GM12878 (cell line): ENCODE measurements around the gene TUBA3C. TPM values are rescaled to one million over a fixed set of nuclear protein-coding genes. Genes with fewer than 3 reads are reported as not detected.
A peak's percentile ranks its signal among the peaks of the same experiment; 100 is the strongest.
"Not testable (repeated sequence)": the region's sequence is repeated elsewhere in the genome, so short reads cannot be mapped to it uniquely, and the experiment has no call there.

Experiments used
- ATAC-seq: fragments of 200-7000 bp; cut with Tn5 transposase; 3 replicates; pipeline ENCODE4 v1.9.1; 2020; ENCODE audit warnings: mild to moderate bottlenecking, moderate library complexity
- BruUV-seq: library from RNA; stranded (reverse); fragments of 400-500 nt; replicated peaks from 2 replicates; lab custom pipeline; 2021; lab: Mats Ljungman, UMichigan
- CTCF ChIA-PET: fragments of 300-600 bp; sonication (Branson Sonifier 250); formaldehyde crosslinking; extraction: SDS; loops from one replicate; lab custom pipeline; 2021; ENCODE audit warnings: inconsistent platforms; lab: Yijun Ruan, JAX
- POLR2A ChIA-PET: fragments of 350-600 bp; formaldehyde crosslinking; extraction: SDS; loops from one replicate; lab custom pipeline; 2021; ENCODE audit warnings: inconsistent platforms; lab: Charles Lee
- RAD21 ChIA-PET: fragments of 300-600 bp; sonication (Branson Sonifier 250); formaldehyde crosslinking; loops from one replicate; lab custom pipeline; 2023; ENCODE audit warnings: antibody characterized with exemption; ENCODE audit not compliant: unreplicated experiment; lab: Charles Lee
- SMC1A ChIA-PET: fragments of 300-600 bp; sonication (Branson Sonifier 250); formaldehyde crosslinking; loops from one replicate; lab custom pipeline; 2023; ENCODE audit not compliant: unreplicated experiment, uncharacterized antibody; lab: Charles Lee
- DNase-seq: peaks from one replicate; pipeline ENCODE4 v3.0.0-alpha.2; 2011; ENCODE audit warnings: low read depth, low spot score
- FAIRE-seq: peaks from 3 replicates; lab custom pipeline; 2011; peaks lifted over from hg19 to GRCh38; lab: Jason Lieb, UNC
- H2AFZ ChIP-seq: 2 replicates; pipeline ENCODE4 v1.6.0; 2011; ENCODE audit warnings: low read depth, low read length, control low read depth; ENCODE audit not compliant: control insufficient read depth
- H3K27ac ChIP-seq: 2 replicates; pipeline ENCODE4 v1.5.1; 2011; ENCODE audit warnings: control low read depth; ENCODE audit not compliant: control insufficient read depth, insufficient read depth
- H3K27me3 ChIP-seq, 2 experiments: replicated peaks in 1 of 2; 2 replicates each; pipeline versions ENCODE4 v1.6.0 to v1.6.1; 2011; ENCODE audit warnings: low read length in 1 of 2; ENCODE audit not compliant: control insufficient read depth in 2 of 2, insufficient read depth in 2 of 2
- H3K36me3 ChIP-seq, 2 experiments: 2 replicates each; pipeline ENCODE4 v1.5.1; 2011; ENCODE audit warnings: low read length in 1 of 2; ENCODE audit not compliant: control insufficient read depth in 2 of 2, insufficient read depth in 2 of 2
- H3K4me1 ChIP-seq: 2 replicates; pipeline ENCODE4 v1.6.1; 2011; ENCODE audit warnings: mild to moderate bottlenecking, low read length, moderate library complexity, mixed read lengths; ENCODE audit not compliant: control insufficient read depth, insufficient read depth
- H3K4me2 ChIP-seq: 2 replicates; pipeline ENCODE4 v1.6.0; 2011; ENCODE audit warnings: control low read depth; ENCODE audit not compliant: control insufficient read depth, insufficient read depth
- H3K4me3 ChIP-seq: fragments of 200-600 bp; sonication (generic); 2 replicates; pipeline ENCODE4 v1.5.1; 2016
- H3K79me2 ChIP-seq: 2 replicates; pipeline ENCODE4 v1.6.0; 2011; ENCODE audit warnings: low read length; ENCODE audit not compliant: control insufficient read depth, insufficient read depth
- H3K9ac ChIP-seq: 2 replicates; pipeline ENCODE4 v1.8.0; 2011; ENCODE audit warnings: low read length, control low read depth, mixed read lengths; ENCODE audit not compliant: control insufficient read depth, insufficient read depth
- H3K9me3 ChIP-seq: replicated peaks from 3 replicates; pipeline ENCODE4 v1.5.1; 2011; ENCODE audit warnings: mild to moderate bottlenecking, low read length; ENCODE audit not compliant: control insufficient read depth, insufficient read depth
- H4K20me1 ChIP-seq: 2 replicates; pipeline ENCODE4 v1.6.0; 2011; ENCODE audit not compliant: control insufficient read depth, insufficient read depth
- JUNB ChIP-seq: IDR thresholded peaks from 2 replicates; pipeline ENCODE4 v1.6.1; 2016; ENCODE audit warnings: antibody characterized with exemption, mild to moderate bottlenecking
- WGBS: methylation state at CpG from one replicate; pipeline ENCODE4 v1.1.6; 2016; ENCODE audit warnings: low lambda C conversion rate; ENCODE audit not compliant: insufficient replicate concordance, insufficient coverage; ENCODE audit errors: missing lambda C conversion rate; 5-methylcytosine and 5-hydroxymethylcytosine counted together
- in situ Hi-C: fragments of 300-500 bp; cut with MboI; formaldehyde crosslinking; loops from 9 replicates; pipeline ENCODE4 v1.14.3; 2018; ENCODE audit warnings: mixed read lengths
- intact Hi-C: fragments of 100-400 bp; cut with micrococcal nuclease; formaldehyde crosslinking; loops from one replicate; pipeline ENCODE4 v1.14.2; 2022; ENCODE audit not compliant: unreplicated experiment
- polyA plus RNA-seq, 11 experiments: library from polyadenylated mRNA; depleted of rRNA in 4 of 11; unstranded in 6 of 11; stranded (reverse) in 5 of 11; fragments of >200 nt; fragmentation: Nextera tagmentation in 4 of 11; fragmentation: Illumina TruSeq in 1 of 11; extraction: Ambion mirVana in 4 of 11; extraction: Trizol in 1 of 11; gene quantifications; 1 replicate in 1 of 11; 2 replicates in 10 of 11; pipeline versions ENCODE4 v1.2.1 to v1.2.3, GENCODE V29; 2011 to 2016; ENCODE audit warnings: inconsistent platforms in 2 of 11, missing spikeins in 2 of 11, low read depth in 1 of 11
- total RNA-seq, 4 experiments: library from RNA; depleted of rRNA in 3 of 4; stranded (reverse); fragments of >200 nt in 3 of 4; fragmentation: Illumina TruSeq in 1 of 4; extraction: Trizol in 1 of 4; gene quantifications; 2 replicates each; pipeline versions ENCODE4 v1.2.1 to v1.2.3, GENCODE V29; 2013 to 2021

The TUBA3C gene
- total and polyA plus RNA-seq, 10 of the 15 experiments (the other 5 are each of a cell fraction or from before 2014, with no cell fraction given): 0.04 to 4.5 (median 0.31) TPM; not detected in 5

GRCh38 chr13:19207413-19207812 lies 25.8 kb upstream of the TUBA3C start:
- H3K36me3 ChIP-seq, BruUV-seq, H2AFZ ChIP-seq, H3K4me2 ChIP-seq, RAD21 ChIA-PET, H3K27ac ChIP-seq, H3K27me3 ChIP-seq, in situ Hi-C loops, SMC1A ChIA-PET, H3K4me1 ChIP-seq, H3K4me3 ChIP-seq, FAIRE-seq, H3K79me2 ChIP-seq, POLR2A ChIA-PET, H3K9ac ChIP-seq, DNase-seq, H4K20me1 ChIP-seq, H3K9me3 ChIP-seq, ATAC-seq, intact Hi-C loops, CTCF ChIA-PET: not testable (repeated sequence)
- 0 out of 2 replicates have a peak, but pooled peaks have one; percentile 24 for TF ChIP-seq JUNB
- 21% methylated on average over 3 of the region's 3 CpGs for WGBS

DNA sequence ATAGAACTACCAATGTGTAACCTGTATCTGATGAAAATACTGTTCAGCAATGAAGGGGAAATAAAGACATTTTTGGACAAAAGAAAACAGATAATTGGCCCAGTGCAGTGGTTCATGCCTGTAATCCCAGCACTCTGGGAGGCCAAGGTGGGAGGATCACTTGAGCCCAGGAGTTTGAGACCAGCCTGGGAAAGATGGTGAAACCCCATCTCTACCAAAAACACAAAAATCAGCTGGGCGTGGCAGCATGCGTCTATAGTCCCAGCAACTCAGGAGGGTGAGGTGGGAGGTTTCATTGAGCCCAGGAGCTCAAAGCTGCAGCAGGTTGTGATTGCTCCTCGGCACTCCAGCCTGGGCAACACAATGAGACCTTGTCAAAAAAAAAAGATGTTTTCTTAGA lies 11.0 kb upstream of the TUBA3C start:
- not testable (repeated sequence) for BruUV-seq

DNA sequence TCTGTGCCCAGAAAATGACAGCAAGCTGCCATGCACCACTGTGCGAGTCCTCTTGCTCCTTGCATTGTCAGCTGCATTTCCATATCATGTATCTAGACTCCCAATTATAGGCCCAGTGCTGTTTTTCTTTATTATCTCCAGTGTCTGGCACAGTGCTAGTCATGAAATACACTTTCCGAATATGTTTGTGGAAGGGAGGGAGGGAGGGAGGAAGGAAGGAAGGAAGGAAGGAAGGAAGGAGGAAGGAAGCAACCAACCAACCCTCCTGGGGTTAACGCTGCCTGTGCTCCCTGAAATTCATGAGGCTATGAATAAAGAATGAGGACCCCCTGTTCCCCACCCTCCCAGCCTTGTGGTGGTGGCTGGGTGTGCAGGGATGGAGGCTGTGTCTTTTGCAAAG lies 8.3 kb upstream of the TUBA3C start:
- in situ Hi-C loops, POLR2A ChIA-PET, H3K27ac ChIP-seq, CTCF ChIA-PET, H3K9me3 ChIP-seq, FAIRE-seq, H3K79me2 ChIP-seq, H3K27me3 ChIP-seq, H3K4me1 ChIP-seq, ATAC-seq, H3K36me3 ChIP-seq, H4K20me1 ChIP-seq, RAD21 ChIA-PET, H2AFZ ChIP-seq, H3K9ac ChIP-seq, H3K4me2 ChIP-seq, intact Hi-C loops, SMC1A ChIA-PET, H3K4me3 ChIP-seq, BruUV-seq, DNase-seq: not testable (repeated sequence)
- WGBS: 61% methylated on average over 2 of the region's 3 CpGs

More for the DNA sequence above, 11.0 kb upstream of the TUBA3C start:
- intact Hi-C loops, DNase-seq, H3K9me3 ChIP-seq, H3K9ac ChIP-seq, RAD21 ChIA-PET, H3K79me2 ChIP-seq, in situ Hi-C loops, H4K20me1 ChIP-seq, H3K4me1 ChIP-seq, SMC1A ChIA-PET, H3K27ac ChIP-seq, H3K36me3 ChIP-seq, FAIRE-seq, ATAC-seq, POLR2A ChIA-PET, H3K4me3 ChIP-seq, H3K27me3 ChIP-seq, H3K4me2 ChIP-seq, H2AFZ ChIP-seq: not testable (repeated sequence)
- CTCF ChIA-PET: interaction anchor here (0.8 kb wide), 1 partner anchor 40 kb away, joined by 3 read pairs; no protein-coding TSS in a partner anchor
- 54% methylated on average over 3 of the region's 3 CpGs for whole genome bisulfite sequencing

DNA sequence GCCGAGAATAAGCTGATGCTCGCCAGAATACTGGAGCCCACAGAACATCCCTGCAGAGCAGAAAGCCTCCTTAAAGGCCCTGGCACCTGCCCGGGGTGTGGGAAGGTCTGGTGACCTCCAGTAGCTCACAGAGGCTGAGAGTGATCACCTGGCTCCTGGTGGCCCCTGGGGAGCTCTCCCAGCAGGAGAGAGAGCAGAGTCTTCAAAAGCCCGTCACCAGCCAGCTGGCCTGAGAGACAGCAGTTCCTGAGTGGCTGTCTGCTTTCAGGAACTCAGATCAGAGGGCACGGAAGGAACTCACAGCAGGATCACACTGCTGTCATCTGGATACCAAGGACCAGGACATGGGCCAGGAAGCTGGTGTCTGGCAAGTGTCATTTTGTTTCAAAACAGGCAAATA lies 7.7 kb upstream of the TUBA3C start:
- SMC1A ChIA-PET, ATAC-seq, BruUV-seq, H3K9ac ChIP-seq, H3K27me3 ChIP-seq, FAIRE-seq, intact Hi-C loops, CTCF ChIA-PET, H3K4me1 ChIP-seq, H3K9me3 ChIP-seq, in situ Hi-C loops, H3K36me3 ChIP-seq, H3K4me3 ChIP-seq, H2AFZ ChIP-seq, H3K79me2 ChIP-seq, RAD21 ChIA-PET, DNase-seq, POLR2A ChIA-PET, H3K27ac ChIP-seq, H4K20me1 ChIP-seq, H3K4me2 ChIP-seq: not testable (repeated sequence)
- WGBS: 24% methylated on average over 3 of the region's 5 CpGs
